ENCODE data around the gene GLI3.
A peak's percentile ranks its signal among the peaks of the same experiment; 100 is the strongest.

The GLI3 gene

DNA sequence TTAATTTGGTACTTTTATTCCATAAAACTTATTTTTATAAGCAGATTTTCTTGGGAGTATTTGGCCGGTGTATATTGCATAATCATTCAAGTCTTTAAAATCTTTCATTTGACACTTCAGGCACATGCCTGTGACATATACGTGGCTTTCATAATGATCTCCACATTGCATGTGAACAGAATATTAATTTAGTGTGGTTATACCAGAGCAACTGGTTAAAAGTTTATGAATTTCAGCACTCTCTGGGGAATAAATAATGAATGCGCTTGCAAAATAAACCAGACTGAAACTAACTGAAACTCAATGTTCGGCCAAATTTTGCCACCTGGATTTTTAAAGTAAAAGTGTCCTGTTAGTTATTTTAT is 242.3 kb downstream of the GLI3 start:
- no peak for DNase-seq
- TF ChIP-seq, protein P1, sequence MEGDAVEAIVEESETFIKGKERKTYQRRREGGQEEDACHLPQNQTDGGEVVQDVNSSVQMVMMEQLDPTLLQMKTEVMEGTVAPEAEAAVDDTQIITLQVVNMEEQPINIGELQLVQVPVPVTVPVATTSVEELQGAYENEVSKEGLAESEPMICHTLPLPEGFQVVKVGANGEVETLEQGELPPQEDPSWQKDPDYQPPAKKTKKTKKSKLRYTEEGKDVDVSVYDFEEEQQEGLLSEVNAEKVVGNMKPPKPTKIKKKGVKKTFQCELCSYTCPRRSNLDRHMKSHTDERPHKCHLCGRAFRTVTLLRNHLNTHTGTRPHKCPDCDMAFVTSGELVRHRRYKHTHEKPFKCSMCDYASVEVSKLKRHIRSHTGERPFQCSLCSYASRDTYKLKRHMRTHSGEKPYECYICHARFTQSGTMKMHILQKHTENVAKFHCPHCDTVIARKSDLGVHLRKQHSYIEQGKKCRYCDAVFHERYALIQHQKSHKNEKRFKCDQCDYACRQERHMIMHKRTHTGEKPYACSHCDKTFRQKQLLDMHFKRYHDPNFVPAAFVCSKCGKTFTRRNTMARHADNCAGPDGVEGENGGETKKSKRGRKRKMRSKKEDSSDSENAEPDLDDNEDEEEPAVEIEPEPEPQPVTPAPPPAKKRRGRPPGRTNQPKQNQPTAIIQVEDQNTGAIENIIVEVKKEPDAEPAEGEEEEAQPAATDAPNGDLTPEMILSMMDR (IDR thresholded peaks at IDR 0.05; ENCODE audit: low read depth, low read length, missing control alignments): no peak
- no peak overlapping the region for H3K27ac ChIP-seq
- H3K27me3 ChIP-seq (replicated peaks): no peaks in the 10 kb centered on the region
- in situ Hi-C loops (cut with HindIII; ENCODE audit: low pct_ligation_motif_present, low sequenced_read_pairs): loop anchor here (25.0 kb wide), 2 partner anchors 243 to 693 kb away; partner anchors contain the start of gene GLI3
- H3K4me3 ChIP-seq (ENCODE audit: low read depth, low read length): no peak overlapping the region
- H3K36me3 ChIP-seq (replicated peaks): no peaks in the 10 kb centered on the region

DNA sequence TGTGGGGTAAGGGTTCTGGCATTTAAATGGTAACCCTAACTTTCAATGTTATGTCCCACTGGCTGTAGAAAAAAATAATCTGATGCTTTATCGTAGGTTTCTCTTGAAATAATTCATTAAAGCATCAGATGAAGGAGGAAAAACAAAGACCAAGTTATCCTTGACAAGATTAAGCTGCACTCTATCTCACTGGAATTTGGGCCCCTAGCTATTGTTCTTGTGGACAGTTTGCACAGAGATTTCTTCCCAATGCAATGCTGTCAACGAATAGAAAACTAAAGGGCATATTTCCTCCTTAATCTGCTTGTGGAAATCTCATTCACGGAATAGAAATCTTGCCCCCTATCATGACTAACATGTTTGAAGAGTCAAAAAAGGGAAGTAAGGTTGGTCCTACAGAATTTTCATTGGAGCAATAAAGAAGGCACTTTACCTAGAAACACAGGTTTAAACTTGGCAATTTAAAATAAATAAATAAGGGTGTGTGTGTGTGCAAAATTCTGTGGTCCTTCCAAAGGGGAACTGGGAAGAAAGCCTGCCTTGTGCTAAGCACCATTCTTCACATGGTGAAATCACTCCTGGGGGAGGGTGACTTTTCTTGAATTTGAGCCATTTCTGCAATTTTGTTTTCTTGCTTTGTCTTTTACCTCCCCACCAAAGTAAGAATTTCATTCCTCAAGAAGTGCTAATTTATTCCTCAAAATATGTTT is 242.8 kb downstream of the GLI3 start:
- no peaks in the 10 kb centered on the region for H3K36me3 ChIP-seq (replicated peaks)
- TF ChIP-seq, protein P1 (IDR thresholded peaks at IDR 0.05; ENCODE audit: low read depth, low read length, missing control alignments): no peak
- in situ Hi-C loops (cut with HindIII; ENCODE audit: low pct_ligation_motif_present, low sequenced_read_pairs): loop anchor here (25.0 kb wide), 2 partner anchors 243 to 693 kb away; partner anchors contain the start of gene GLI3
- no peak overlapping the region for H3K27ac ChIP-seq
- no peak for DNase-seq
- H3K27me3 ChIP-seq (replicated peaks): no peaks in the 10 kb centered on the region
- H3K4me3 ChIP-seq (ENCODE audit: low read depth, low read length): no peak overlapping the region

DNA sequence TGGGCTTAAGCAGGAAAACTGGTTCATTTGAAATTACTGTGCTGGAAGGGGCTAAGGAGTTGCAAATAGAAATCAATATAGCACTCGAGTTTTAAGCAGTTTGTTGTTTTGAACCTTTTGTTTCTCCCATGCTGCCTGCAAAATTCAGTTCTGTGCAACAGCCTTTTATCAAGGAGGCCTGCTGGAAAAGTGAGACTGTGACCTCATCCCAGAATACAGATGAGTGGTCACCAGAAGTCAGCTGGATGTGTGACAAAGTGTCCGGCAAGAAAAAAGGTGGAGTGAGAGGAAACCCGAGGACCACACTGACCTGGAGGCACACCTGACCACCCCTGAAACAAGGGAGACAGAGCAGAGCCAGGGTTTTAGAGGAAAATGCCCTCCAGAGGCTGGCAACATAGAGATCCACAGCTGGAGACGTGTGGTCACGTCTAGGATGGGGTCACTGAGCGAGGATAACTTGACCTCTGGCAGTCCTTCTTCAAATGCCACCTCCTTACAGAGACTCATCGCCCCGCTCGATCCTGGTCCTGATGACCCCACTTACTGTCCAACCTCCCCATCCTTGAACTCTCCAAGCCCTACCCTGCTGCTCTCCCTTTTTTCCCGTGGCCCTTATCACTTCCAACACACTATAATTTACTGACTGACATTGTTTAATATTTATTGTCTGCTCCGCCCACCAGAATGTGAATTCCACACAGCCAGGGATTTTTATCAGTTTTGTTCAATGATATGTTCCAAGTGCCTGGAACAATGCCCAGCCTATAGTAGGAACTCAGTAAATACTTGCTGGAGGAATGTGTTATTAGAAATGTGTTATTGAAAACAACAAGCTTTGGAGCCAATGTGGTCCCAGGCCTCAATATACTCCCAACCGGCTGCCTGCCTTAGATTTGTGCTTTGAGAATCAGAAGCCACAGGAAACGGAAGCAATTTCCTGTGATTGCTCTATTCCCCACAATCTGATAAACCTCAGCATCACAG is 243.8 kb downstream of the GLI3 start:
- DNase-seq: peak; percentile 57
- H3K27me3 ChIP-seq (replicated peaks): no peaks in the 10 kb centered on the region
- TF ChIP-seq, protein P1 (IDR thresholded peaks at IDR 0.05; ENCODE audit: low read depth, low read length, missing control alignments): no peak
- no peak overlapping the region for H3K27ac ChIP-seq
- no peaks in the 10 kb centered on the region for H3K36me3 ChIP-seq (replicated peaks)
- H3K4me3 ChIP-seq (ENCODE audit: low read depth, low read length): no peak overlapping the region
- in situ Hi-C loops (cut with HindIII; ENCODE audit: low pct_ligation_motif_present, low sequenced_read_pairs): loop anchor here (25.0 kb wide), 2 partner anchors 244 to 694 kb away; partner anchors contain the start of gene GLI3

DNA sequence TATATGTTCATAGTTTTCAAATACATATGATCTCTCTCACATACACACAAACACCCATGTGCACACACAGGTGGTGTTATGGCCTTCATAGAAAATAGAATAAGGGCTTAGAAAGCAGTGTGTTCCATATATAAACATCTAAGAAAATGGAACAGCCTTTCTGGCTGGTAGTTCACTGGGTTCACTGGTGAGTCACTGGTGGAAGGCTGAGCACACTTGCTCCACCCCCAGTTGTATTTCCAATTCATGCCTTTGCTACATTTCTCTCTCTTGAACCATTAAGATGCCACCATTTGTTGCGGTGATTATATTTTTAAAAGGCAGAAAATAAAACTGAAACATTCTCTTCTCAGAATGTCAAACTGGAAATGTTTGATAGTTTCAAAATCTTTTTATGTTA is 252.1 kb downstream of the GLI3 start:
- in situ Hi-C loops (cut with HindIII; ENCODE audit: low pct_ligation_motif_present, low sequenced_read_pairs): loop anchor here (25.0 kb wide), 2 partner anchors 252 to 702 kb away; partner anchors contain the start of gene GLI3
- TF ChIP-seq, protein P1 (IDR thresholded peaks at IDR 0.05; ENCODE audit: low read depth, low read length, missing control alignments): no peak
- DNase-seq: peak; percentile 45
- H3K27me3 ChIP-seq (replicated peaks): no peaks in the 10 kb centered on the region
- H3K36me3 ChIP-seq (replicated peaks): no peaks in the 10 kb centered on the region
- no peak overlapping the region for H3K4me3 ChIP-seq (ENCODE audit: low read depth, low read length)
- no peak overlapping the region for H3K27ac ChIP-seq

DNA sequence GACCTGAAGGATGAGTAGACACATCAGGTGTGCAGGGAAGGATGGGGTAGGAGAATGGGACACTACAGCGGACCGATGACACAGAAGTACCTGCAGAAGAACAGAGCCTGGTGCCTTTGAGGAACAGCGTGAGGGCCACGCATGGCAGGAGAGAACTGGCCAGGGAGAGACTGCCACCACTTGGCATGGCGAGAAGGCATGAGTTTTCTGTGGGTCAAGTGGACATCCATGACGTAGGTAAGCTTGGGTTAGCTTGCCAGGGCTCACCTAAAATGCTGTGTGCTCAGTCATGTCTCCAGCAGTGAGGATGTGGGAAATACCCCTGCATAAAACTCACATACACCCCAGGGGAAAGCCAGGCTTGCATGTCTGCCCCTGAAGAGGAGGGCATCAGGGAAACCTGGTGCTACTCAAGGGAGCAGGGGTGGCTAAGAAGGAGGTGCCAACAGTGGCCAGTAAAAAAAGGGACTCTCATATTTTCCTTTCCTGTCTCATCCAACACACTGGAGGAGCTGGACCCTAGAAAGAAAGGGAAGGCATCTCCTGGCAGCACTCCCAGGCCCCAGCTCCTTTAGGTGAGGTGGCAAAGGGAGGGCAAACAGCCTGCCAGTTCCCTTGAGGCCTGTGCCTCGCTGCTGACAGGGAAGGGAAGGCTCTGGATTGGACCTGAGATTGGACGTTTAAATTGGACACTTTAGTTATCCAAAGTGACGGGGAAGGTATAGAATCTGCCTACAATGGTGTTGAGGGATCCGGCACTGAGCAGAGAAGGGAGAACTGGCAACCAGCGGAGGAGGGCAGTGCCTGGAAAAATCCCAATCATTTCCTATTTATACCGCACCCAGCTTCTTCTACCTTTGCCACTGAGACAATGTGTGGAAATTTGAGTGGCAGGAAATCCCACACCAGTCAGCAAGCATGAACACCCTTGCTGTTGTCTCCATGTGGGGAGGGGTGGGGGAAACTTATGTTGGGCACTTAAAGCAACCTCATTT is 255.7 kb downstream of the GLI3 start:
- H3K36me3 ChIP-seq (replicated peaks): no peaks in the 10 kb centered on the region
- H3K4me3 ChIP-seq (ENCODE audit: low read depth, low read length): no peak overlapping the region
- in situ Hi-C loops (cut with HindIII; ENCODE audit: low pct_ligation_motif_present, low sequenced_read_pairs): loop anchor here (25.0 kb wide), 2 partner anchors 256 to 706 kb away; partner anchors contain the start of gene GLI3
- no peaks in the 10 kb centered on the region for H3K27me3 ChIP-seq (replicated peaks)
- no peak overlapping the region for H3K27ac ChIP-seq
- TF ChIP-seq, protein P1 (IDR thresholded peaks at IDR 0.05; ENCODE audit: low read depth, low read length, missing control alignments): no peak
- DNase-seq: no peak

Measured in brain microvascular endothelial cell (primary cell).